ENCODE measurements around the gene PAX2.

Gene PAX2

GRCh38 chr10:100873827-100874326 lies 128.5 kb downstream of the PAX2 start:
- no peak overlapping the region for H3K4me3 ChIP-seq (ENCODE audit: low read depth, low read length)

- H3K4me3 ChIP-seq (ENCODE audit: low read depth, low read length), result no peak overlapping the region
These were observed 129.5 kb downstream of the PAX2 start for GRCh38 chr10:100874702-100875483.

GRCh38 chr10:100875484-100876166 lies 130.2 kb downstream of the PAX2 start:
- no peak overlapping the region for H3K4me3 ChIP-seq (ENCODE audit: low read depth, low read length)

- H3K4me3 ChIP-seq (ENCODE audit: low read depth, low read length), result no peak overlapping the region
These were observed 131.4 kb downstream of the PAX2 start for GRCh38 chr10:100876585-100877460.

- no peak overlapping the region for H3K4me3 ChIP-seq (ENCODE audit: low read depth, low read length)
These were observed 132.1 kb downstream of the PAX2 start for GRCh38 chr10:100877461-100877850.

DNA sequence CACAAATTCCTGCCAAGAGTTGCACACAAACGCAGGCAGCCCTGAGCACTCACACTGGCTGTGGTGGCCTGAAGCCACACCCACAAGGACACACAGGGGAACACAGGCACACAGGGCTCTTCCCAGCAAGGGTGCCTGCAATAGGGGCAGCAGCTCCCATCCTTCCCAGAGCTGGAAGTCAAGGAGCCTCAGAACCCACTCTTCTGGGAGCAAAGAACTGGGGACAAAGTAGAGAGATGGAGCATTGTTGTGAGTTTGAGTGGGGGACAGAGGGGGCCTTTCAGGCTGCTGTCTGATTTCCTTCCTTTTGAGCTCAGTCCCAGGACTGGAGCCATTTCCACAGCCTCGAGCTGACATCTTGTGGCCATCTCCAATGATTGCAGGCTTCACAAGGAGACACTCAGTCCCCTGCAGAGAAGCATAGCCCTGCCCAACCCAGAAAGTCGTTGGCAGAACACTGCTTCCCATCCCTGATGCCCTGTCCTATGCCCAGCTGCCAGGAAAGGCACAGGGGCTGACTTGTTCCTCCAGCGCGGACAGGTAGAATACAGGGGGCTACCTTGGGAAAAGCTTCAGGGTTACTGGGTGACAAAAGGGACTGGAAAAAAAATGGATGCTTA lies 133.0 kb downstream of the PAX2 start:
- H3K4me3 ChIP-seq (ENCODE audit: low read depth, low read length), result no peak overlapping the region

Measured in iPS-11a (cell line).